ENCODE measurements around the gene PDPK1. TPM values are rescaled to one million over a fixed set of nuclear protein-coding genes. Genes with fewer than 3 reads are reported as not detected.
"Not testable (repeated sequence)": the region's sequence is repeated elsewhere in the genome, so short reads cannot be mapped to it uniquely, and the experiment has no call there.

The PDPK1 gene
- total RNA-seq, 3 donors from 2014 or later, result 47.1 to 55.3 (median 54.3) TPM

DNA sequence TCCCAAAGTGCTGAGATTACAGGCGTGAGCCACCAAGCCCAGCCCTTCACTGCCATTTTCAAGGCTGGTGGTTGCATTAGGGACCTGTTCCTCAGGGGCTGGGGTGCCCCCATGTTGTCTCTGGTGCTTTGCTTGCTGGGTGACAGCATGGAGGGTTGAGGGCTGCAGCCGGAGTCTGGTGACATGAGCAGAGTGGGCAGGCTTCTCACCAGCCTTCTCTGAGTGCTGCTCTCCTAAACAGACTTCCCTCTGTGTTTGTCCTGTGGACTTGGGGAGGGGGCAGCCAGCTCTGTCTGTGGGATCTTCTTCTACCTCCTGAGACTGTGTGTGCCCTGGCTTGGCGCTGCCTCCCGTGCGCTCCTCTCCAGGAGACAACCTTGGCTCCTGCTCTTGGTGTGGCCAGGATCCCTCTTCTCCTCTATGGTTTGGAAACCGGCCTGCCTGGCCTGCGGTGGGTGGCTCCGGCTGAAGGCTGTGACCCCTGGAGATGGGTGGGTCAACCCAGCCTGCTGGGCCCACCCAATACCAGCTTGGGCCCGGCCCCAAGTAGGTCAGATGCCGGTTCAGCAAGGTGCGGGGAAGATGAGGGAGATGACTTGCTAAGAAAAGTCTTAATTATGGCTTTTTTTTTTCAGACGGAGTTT, 72.1 kb downstream of the PDPK1 start:
- Mint-ChIP-seq H3K9me3 (no peaks in the 10 kb centered on the region), H3K36me3 (ENCODE audit: insufficient read depth) (peaks cover 10% of the 10 kb centered on the region), H3K4me3 (no peak overlapping the region), H3K4me1 (ENCODE audit: low read depth) (peaks cover 14% of the 10 kb centered on the region), H3K27me3 (ENCODE audit: low read depth) (no peaks in the 10 kb centered on the region)
- ATAC-seq (no peak), DNase-seq (no peak)

DNA sequence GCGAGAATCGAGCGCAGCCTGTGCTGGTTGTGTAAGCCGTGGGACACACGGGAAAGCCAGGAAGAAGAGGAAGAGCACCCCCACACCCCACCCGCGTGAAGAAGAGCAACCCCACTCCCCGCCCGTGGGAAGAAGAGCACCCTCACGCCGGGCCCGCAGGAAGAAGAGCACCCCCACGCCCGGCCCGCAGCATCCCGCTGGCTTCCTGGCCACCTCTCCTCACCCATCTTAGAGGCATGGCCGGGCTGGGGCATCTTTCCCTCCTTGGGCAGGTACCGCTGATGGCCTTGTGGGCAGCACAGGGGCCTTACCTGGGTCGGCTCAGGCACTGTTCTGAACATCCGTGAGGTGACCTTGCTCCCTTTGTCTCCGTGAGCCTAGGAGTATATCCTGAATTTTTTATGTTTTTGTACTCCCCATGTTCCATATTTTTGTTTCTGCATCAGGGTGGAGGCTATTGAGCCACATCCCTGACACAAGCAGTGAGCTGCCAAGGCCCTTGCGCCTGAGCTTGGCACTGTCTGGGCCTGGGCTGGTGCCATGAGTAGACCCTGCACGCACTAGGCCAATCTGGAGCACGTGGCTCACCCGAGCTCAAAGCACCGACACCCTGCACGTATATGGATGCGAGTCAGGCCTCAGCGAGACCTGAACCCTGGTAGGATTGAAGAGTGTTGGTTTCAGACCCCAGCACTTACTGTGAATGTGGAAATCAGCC, 73.1 kb downstream of the PDPK1 start:
- DNase-seq, result no peak
- Mint-ChIP-seq H3K9me3 (no peaks in the 10 kb centered on the region), H3K4me1 (ENCODE audit: low read depth) (peaks cover 7% of the 10 kb centered on the region), H3K4me3 (no peak overlapping the region), H3K27me3 (ENCODE audit: low read depth) (no peaks in the 10 kb centered on the region), H3K36me3 (ENCODE audit: insufficient read depth) (peaks cover 7% of the 10 kb centered on the region)
- no peak for ATAC-seq

DNA sequence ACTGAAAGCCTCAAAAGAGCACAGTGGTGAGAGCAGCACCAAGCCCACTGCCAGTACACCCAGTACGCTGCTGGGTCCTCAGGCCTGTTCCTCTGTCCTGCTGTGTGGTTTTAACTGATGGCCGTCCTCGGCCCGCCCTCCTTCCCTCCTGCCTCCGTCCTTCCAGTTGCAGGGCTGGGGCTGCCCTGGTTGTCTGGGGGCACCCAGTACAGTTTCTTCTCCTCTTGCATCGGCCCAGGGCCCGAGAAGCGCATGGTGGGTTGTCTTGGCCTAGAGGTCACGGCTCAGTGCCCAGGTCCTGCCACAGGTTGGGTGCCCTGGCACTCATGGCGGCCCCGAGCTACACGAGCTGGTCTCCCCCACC, 73.7 kb downstream of the PDPK1 start:
- Mint-ChIP-seq H3K4me1 (ENCODE audit: low read depth) (peaks cover 7% of the 10 kb centered on the region), H3K4me3 (no peak overlapping the region), H3K27me3 (ENCODE audit: low read depth) (no peaks in the 10 kb centered on the region), H3K36me3 (ENCODE audit: insufficient read depth) (peaks cover 7% of the 10 kb centered on the region), H3K9me3 (no peaks in the 10 kb centered on the region)
- DNase-seq (no peak), ATAC-seq (no peak)

DNA sequence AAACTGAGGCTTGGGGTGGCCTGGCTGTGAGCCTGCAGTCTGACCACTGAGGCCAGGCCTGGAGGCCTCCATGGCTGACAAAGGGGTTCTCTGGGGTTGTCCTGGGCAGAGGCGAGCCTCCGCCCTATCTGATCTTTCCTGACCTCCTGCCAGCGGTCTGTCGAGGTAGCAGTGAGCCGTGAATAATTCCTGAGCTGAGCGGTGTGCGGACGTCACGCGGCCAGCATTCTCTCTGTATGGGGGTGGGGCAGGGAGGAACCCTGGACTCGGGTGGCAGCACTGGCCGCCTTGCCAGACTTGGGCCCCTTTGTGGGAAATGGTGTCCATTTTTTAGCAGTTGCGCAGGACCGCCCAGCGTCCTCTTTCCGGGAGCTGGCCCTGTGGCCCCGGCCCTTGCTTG, 74.1 kb downstream of the PDPK1 start:
- H3K9me3 Mint-ChIP-seq; H3K27me3 Mint-ChIP-seq (ENCODE audit: low read depth); ATAC-seq; H3K36me3 Mint-ChIP-seq (ENCODE audit: insufficient read depth); DNase-seq; H3K4me3 Mint-ChIP-seq; H3K4me1 Mint-ChIP-seq (ENCODE audit: low read depth): not testable (repeated sequence)

DNA sequence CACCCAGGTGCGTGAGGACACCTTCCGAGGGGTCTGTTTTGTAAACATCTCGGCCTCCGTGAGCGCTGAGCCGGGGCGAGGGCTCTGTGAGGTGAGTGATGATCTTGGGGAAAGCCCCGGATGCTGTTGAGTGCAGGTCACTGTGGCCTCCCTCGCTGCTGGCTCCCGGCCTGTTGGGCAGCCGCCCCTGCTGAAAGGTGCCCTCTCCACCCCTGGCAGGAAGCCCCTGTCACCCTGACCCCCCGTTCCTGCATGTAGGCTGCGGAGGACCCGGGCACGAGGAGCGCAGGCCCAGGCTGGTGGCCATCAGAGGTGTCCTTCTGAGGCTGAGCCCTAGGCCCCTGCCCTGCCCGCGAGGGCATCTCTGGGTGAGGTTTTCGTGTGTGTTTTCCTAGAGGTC, 75.4 kb downstream of the PDPK1 start:
- H3K36me3 Mint-ChIP-seq (ENCODE audit: insufficient read depth); DNase-seq; H3K4me1 Mint-ChIP-seq (ENCODE audit: low read depth); ATAC-seq; H3K27me3 Mint-ChIP-seq (ENCODE audit: low read depth); H3K9me3 Mint-ChIP-seq; H3K4me3 Mint-ChIP-seq: not testable (repeated sequence)

DNA sequence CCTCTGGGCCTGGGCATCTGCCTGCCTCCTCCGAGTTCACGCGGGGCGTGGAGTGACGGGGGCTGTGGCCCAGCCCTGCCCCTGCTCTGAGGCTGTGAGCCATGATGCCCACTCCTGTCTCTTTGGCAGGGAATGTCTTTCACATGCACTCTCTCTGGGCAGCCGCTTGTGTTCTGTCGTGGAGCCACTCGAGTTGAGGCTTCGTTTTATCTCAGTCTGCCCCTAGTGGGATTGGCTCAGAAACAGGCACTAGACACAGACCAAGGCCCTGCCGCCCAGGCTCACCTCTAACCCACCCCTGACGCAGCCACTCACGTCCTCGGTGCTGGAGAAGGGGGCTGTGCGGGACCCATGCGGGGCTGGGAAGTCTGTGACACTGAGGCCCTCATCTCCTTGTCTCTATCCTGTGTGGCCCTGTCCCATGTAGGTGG, 77.0 kb downstream of the PDPK1 start:
- H3K4me3 Mint-ChIP-seq, result no peak overlapping the region

DNA sequence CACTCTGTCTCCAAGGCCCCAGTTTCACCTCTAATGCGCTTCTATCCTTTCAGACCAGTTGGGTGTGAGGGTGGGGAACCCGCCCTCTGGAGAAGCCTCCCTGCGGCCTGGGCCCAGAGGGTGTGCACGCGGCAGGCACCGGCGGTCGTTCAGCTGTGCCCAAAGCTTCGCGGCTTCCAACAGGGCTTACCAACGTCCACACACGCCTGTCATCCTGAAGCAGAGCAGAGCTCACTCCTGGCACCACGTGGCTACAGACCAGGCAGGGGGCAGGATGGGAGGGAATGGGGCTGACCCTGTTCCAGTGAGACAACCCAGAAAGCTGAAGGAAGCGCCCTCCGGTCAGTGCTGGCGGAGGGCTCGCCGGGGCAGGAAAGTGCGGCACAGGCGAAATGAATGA, 81.1 kb downstream of the PDPK1 start:
- not testable (repeated sequence) for ATAC-seq; H3K9me3 Mint-ChIP-seq; H3K4me3 Mint-ChIP-seq; H3K36me3 Mint-ChIP-seq (ENCODE audit: insufficient read depth); H3K27me3 Mint-ChIP-seq (ENCODE audit: low read depth); H3K4me1 Mint-ChIP-seq (ENCODE audit: low read depth); DNase-seq

More for the DNA sequence above, 77.0 kb downstream of the PDPK1 start:
- no peak for DNase-seq
- ATAC-seq, result no peak
- H3K36me3 Mint-ChIP-seq (ENCODE audit: insufficient read depth), result peaks cover 7% of the 10 kb centered on the region
- H3K9me3 Mint-ChIP-seq, result no peaks in the 10 kb centered on the region
- no peaks in the 10 kb centered on the region for H3K4me1 Mint-ChIP-seq (ENCODE audit: low read depth)
- no peaks in the 10 kb centered on the region for H3K27me3 Mint-ChIP-seq (ENCODE audit: low read depth)

DNA sequence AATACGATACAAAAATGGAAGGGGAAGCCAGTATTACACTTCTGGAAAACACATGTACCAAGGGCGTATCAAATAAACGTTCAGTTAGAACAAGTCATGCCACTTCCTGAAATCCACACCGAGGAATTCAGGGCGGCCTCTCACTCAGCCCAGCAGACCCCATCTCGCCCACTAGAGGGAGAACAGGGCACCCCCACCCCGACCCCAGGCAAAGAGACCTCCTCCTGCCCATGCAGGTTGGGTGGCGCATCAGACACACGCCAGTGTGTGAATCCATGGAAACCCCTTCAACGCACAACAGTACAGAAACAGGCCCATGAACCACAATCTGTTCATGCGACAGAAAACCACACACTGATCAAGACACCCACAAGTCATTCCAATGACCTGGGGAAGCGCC, 81.8 kb downstream of the PDPK1 start:
- peak; percentile 66 to 80 for ATAC-seq
- not testable (repeated sequence) for H3K4me3 Mint-ChIP-seq; H3K36me3 Mint-ChIP-seq (ENCODE audit: insufficient read depth); H3K9me3 Mint-ChIP-seq; H3K27me3 Mint-ChIP-seq (ENCODE audit: low read depth); DNase-seq; H3K4me1 Mint-ChIP-seq (ENCODE audit: low read depth)

DNA sequence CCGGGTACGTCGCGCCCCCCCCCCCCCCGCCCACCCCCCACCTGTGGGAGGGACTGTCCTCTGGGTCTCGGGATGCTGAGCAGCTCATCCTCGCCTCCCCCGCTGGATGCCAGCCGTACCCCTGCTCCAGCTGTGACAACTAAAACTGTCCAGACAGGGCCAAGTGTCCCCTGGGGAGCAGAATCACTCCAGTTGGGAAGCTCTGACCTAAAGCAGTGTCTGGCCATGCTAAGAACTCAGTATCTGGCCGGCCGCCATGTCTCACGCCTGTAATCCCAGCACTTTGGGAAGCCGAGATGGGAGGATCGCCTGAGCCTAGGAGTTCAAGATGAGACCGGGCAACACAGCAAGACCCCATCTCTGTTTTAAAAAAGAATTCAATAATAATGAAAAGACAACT, 83.0 kb downstream of the PDPK1 start:
- not testable (repeated sequence) for H3K4me1 Mint-ChIP-seq (ENCODE audit: low read depth); ATAC-seq; H3K36me3 Mint-ChIP-seq (ENCODE audit: insufficient read depth); DNase-seq; H3K4me3 Mint-ChIP-seq; H3K9me3 Mint-ChIP-seq; H3K27me3 Mint-ChIP-seq (ENCODE audit: low read depth)

DNA sequence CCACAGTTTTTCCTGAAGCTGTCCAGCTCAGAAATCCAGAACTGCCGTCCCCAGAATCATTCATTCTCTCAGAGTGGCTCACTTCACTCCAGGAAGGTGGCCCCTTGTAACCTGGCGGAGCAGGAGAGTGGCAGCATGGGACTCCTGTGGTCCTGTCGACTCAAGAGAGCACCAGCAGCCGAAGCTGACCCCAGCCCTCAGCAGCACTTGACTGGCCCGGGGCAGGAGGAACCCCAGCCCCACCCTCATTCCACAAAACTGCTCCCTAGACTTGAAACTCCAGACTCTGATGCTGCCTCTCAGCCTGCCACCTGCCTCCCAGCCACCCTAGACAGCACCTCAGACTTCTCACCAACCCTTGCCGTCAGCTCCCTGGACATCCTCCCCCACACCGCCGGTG, 83.6 kb downstream of the PDPK1 start:
- not testable (repeated sequence) for H3K9me3 Mint-ChIP-seq; H3K4me3 Mint-ChIP-seq; H3K27me3 Mint-ChIP-seq (ENCODE audit: low read depth); DNase-seq; ATAC-seq; H3K4me1 Mint-ChIP-seq (ENCODE audit: low read depth); H3K36me3 Mint-ChIP-seq (ENCODE audit: insufficient read depth)

DNA sequence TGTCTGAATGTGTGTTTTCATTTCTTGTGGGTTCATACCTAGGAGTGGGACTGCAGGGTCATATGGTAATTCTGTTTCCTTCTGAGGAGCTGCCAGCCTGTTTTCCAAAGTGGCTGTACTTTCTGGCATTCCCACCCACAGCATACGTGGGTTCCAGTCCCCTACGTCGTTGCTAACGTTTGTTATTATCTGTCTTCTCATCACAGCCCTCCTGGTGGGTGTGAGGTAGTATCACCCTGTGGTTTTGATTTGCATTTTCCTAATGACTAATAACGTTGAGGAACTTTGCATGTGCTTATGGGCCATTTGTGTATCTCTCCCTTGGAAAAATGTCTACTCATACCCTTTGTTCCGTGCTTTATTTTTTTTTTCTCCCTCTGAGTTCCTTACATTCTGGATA, 89.3 kb downstream of the PDPK1 start:
- not testable (repeated sequence) for DNase-seq; H3K4me3 Mint-ChIP-seq; H3K4me1 Mint-ChIP-seq (ENCODE audit: low read depth); H3K36me3 Mint-ChIP-seq (ENCODE audit: insufficient read depth); H3K27me3 Mint-ChIP-seq (ENCODE audit: low read depth); H3K9me3 Mint-ChIP-seq
- peak; percentile 90 to 92 for ATAC-seq

DNA sequence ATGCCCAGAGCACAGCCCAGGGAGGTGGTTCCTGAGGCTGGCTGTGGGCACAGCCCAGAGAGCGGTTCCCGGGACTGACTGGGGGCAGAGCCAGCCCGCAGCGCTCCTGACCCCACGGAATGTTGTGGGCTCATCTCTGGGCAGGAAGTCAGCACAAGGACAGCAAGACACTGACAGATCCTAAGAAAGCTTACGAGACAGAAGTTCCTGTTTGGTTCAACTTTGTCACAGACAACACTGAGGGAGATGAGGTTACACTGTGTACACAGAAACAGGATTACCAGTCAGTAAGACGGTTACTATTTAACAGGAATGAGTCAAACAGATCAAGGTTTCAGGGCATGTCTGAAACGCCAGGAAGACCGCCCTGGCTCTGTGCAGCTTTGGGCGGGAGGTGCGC, 93.4 kb downstream of the PDPK1 start:
- not testable (repeated sequence) for H3K36me3 Mint-ChIP-seq (ENCODE audit: insufficient read depth); H3K27me3 Mint-ChIP-seq (ENCODE audit: low read depth); H3K9me3 Mint-ChIP-seq; H3K4me1 Mint-ChIP-seq (ENCODE audit: low read depth); DNase-seq; H3K4me3 Mint-ChIP-seq; ATAC-seq

DNA sequence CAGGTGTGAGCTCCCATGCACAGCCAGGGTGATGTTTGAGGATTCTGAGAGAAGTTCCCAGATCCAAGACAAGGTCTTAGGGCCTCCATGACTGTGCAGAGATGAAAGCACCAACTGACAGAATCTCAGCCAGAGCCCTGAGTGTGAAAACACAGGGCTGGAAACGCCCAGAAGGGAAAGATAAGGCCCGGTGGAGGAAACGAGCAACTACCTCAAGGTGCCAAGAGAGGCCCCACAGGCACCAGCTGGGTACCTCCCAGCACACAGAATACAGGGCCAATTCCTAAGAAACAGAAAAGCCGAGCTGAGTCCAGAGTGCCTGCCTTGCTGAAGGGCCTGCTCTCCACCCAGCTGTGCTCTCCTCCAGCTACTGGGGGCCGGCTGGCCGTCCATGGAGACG, 94.5 kb downstream of the PDPK1 start:
- not testable (repeated sequence) for H3K9me3 Mint-ChIP-seq; DNase-seq; ATAC-seq; H3K27me3 Mint-ChIP-seq (ENCODE audit: low read depth); H3K36me3 Mint-ChIP-seq (ENCODE audit: insufficient read depth); H3K4me3 Mint-ChIP-seq; H3K4me1 Mint-ChIP-seq (ENCODE audit: low read depth)

DNA sequence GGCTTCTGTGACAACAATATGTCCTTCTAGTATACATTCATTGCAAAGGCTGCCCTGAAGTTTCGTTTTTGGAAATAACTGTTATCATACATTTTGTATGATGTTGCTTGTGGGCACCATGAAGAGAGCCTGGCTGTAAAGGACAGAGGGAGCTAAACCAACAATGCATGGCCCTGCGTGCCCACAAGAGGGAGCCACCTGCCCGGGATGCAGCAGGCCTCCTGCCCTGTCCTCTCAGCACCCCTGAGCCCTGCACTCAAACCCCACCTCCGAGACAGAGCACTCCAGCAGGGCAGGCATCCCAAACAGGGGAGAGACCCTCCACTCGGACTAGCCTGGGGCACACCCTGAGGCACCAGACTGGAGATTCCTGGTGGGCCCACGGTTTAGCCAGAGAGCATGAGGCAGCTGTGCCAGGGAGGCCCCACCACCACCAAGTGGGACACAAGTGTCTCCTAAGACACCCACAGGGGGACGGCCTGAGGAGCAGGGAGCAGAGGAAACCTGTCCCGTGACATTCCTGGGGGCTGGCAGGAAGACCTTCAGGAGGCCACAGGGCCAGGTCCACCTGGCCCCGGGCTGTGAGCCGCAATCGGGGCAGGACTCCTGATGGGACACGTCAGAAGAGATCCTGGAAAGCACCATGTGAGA, 101.4 kb downstream of the PDPK1 start:
- peak; percentile 61 for DNase-seq
- not testable (repeated sequence) for H3K9me3 Mint-ChIP-seq; H3K36me3 Mint-ChIP-seq (ENCODE audit: insufficient read depth); H3K4me3 Mint-ChIP-seq; H3K4me1 Mint-ChIP-seq (ENCODE audit: low read depth); H3K27me3 Mint-ChIP-seq (ENCODE audit: low read depth)
- peak; percentile 86 to 97 for ATAC-seq

DNA sequence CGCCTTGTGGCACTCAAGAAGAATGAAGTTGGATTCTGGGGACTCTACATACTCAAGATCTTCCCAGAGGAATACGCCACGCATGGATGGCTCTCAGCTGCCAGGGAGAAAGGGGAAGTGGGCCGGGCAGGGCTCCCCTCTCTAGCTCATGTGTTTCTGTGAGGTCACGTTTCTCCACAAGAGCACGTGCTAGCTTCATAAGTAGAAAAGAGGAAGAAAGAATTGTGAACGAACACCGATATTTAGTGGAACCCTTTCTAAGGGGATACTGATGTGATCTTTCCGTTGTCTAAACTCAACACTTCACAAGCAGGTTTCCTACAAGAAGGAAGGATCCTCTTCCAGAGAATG, 101.9 kb downstream of the PDPK1 start:
- not testable (repeated sequence) for DNase-seq; H3K4me1 Mint-ChIP-seq (ENCODE audit: low read depth); ATAC-seq; H3K9me3 Mint-ChIP-seq; H3K4me3 Mint-ChIP-seq; H3K27me3 Mint-ChIP-seq (ENCODE audit: low read depth); H3K36me3 Mint-ChIP-seq (ENCODE audit: insufficient read depth)

Measured in activated T-cell treated with anti-CD3 and anti-CD28 coated beads, Interleukin-2, amount 50 U/mL, for 4 hours (primary cell).